Astrocyte (in vitro differentiated cells and primary cell): ENCODE measurements around the gene VASH2.
A peak's percentile ranks its signal among the peaks of the same experiment; 100 is the strongest.

Source experiments
- CTCF ChIP-seq: IDR thresholded peaks from 2 replicates; pipeline ENCODE4 v1.5.1; 2011; ENCODE audit warnings: low read depth, mild to moderate bottlenecking, inconsistent platforms, low read length, moderate library complexity; ENCODE audit not compliant: insufficient read depth
- EZH2 ChIP-seq: IDR thresholded peaks from 2 replicates; pipeline ENCODE4 v1.6.1; 2012; ENCODE audit warnings: mild to moderate bottlenecking, low read length, inconsistent platforms; ENCODE audit not compliant: insufficient read depth

- peak; percentile 66 for TF ChIP-seq CTCF
- no peak for TF ChIP-seq EZH2
These were observed 17.5 kb downstream of the VASH2 start for GRCh38 chr1:212967801-212968200.
